ENCODE measurements around the gene FBF1. TPM values are rescaled to one million over a fixed set of nuclear protein-coding genes. Genes with fewer than 3 reads are reported as not detected.

Gene FBF1
- total RNA-seq, 1 donor from 2014 or later: 13.0 TPM

GRCh38 chr17:75921596-75921995 is 19.2 kb downstream of the FBF1 start:
- intact Hi-C loops (cut with DNase I): no loop called here

GRCh38 chr17:75920045-75920560 is 20.7 kb downstream of the FBF1 start:
- no peaks in the 10 kb centered on the region for H3K36me3 ChIP-seq
- DNase-seq (ENCODE audit: extremely low spot score in 2 of 2): no peak
- no peak for TF ChIP-seq CTCF (IDR thresholded peaks at IDR 0.05)
- no peak for TF ChIP-seq POLR2A (IDR thresholded peaks at IDR 0.05)
- no peak for TF ChIP-seq POLR2AphosphoS5 (IDR thresholded peaks at IDR 0.05; ENCODE audit: insufficient read depth in 1 of 2, low read depth in 1 of 2)
- H3K4me3 ChIP-seq: no peak overlapping the region
- H3K9me3 ChIP-seq: no peaks in the 10 kb centered on the region
- no peaks in the 10 kb centered on the region for H3K27me3 ChIP-seq
- no peaks in the 10 kb centered on the region for H3K4me1 ChIP-seq
- intact Hi-C loops (cut with DNase I): no loop called here
- no peak overlapping the region for H3K27ac ChIP-seq

More at GRCh38 chr17:75921596-75921995, 19.2 kb downstream of the FBF1 start:
- no peak for TF ChIP-seq POLR2A (IDR thresholded peaks at IDR 0.05)
- TF ChIP-seq POLR2AphosphoS5 (IDR thresholded peaks at IDR 0.05; ENCODE audit: insufficient read depth in 1 of 2, low read depth in 1 of 2): no peak
- TF ChIP-seq CTCF (IDR thresholded peaks at IDR 0.05): no peak
- H3K36me3 ChIP-seq: no peaks in the 10 kb centered on the region
- H3K4me3 ChIP-seq: no peak overlapping the region
- H3K4me1 ChIP-seq: no peaks in the 10 kb centered on the region
- no peaks in the 10 kb centered on the region for H3K9me3 ChIP-seq
- no peak for DNase-seq (ENCODE audit: extremely low spot score in 2 of 2)
- no peaks in the 10 kb centered on the region for H3K27me3 ChIP-seq
- no peak overlapping the region for H3K27ac ChIP-seq

- intact Hi-C loops (cut with DNase I): no loop called here
- no peak for TF ChIP-seq CTCF (IDR thresholded peaks at IDR 0.05)
- no peak for TF ChIP-seq POLR2A (IDR thresholded peaks at IDR 0.05)
- TF ChIP-seq POLR2AphosphoS5 (IDR thresholded peaks at IDR 0.05; ENCODE audit: insufficient read depth in 1 of 2, low read depth in 1 of 2): no peak
- Histone ChIP-seq H3K9me3 (no peaks in the 10 kb centered on the region), H3K36me3 (no peaks in the 10 kb centered on the region), H3K27me3 (no peaks in the 10 kb centered on the region), H3K27ac (no peak overlapping the region), H3K4me1 (no peaks in the 10 kb centered on the region), H3K4me3 (no peak overlapping the region)
- DNase-seq (ENCODE audit: extremely low spot score in 2 of 2): no peak
Measured at GRCh38 chr17:75919611-75920010, 21.2 kb downstream of the FBF1 start.

- no peak for DNase-seq (ENCODE audit: extremely low spot score in 2 of 2)
- no peak overlapping the region for H3K27ac ChIP-seq
- intact Hi-C loops (cut with DNase I): no loop called here
- H3K4me3 ChIP-seq: no peak overlapping the region
- H3K27me3 ChIP-seq: no peaks in the 10 kb centered on the region
- H3K4me1 ChIP-seq: no peaks in the 10 kb centered on the region
- no peak for TF ChIP-seq POLR2A (IDR thresholded peaks at IDR 0.05)
- TF ChIP-seq POLR2AphosphoS5 (IDR thresholded peaks at IDR 0.05; ENCODE audit: insufficient read depth in 1 of 2, low read depth in 1 of 2): no peak
- no peak for TF ChIP-seq CTCF (IDR thresholded peaks at IDR 0.05)
- H3K36me3 ChIP-seq: no peaks in the 10 kb centered on the region
- H3K9me3 ChIP-seq: no peaks in the 10 kb centered on the region
Measured at GRCh38 chr17:75917917-75918445, 22.9 kb downstream of the FBF1 start.

GRCh38 chr17:75917141-75917916 is 23.5 kb downstream of the FBF1 start:
- Histone ChIP-seq H3K27ac (no peak overlapping the region), H3K36me3 (no peaks in the 10 kb centered on the region), H3K27me3 (no peaks in the 10 kb centered on the region), H3K9me3 (no peaks in the 10 kb centered on the region), H3K4me1 (no peaks in the 10 kb centered on the region), H3K4me3 (no peak overlapping the region)
- no peak for DNase-seq (ENCODE audit: extremely low spot score in 2 of 2)
- TF ChIP-seq POLR2AphosphoS5 (IDR thresholded peaks at IDR 0.05; ENCODE audit: insufficient read depth in 1 of 2, low read depth in 1 of 2) (no peak), CTCF (IDR thresholded peaks at IDR 0.05) (no peak), POLR2A (IDR thresholded peaks at IDR 0.05) (no peak)
- intact Hi-C loops (cut with DNase I): no loop called here

All from vagina (tissue), 2 donors.